GM12878 (cell line): ENCODE data around the gene POU6F2. TPM values are rescaled to one million over a fixed set of nuclear protein-coding genes. Genes with fewer than 3 reads are reported as not detected.

Source experiments
- ATAC-seq: fragments of 200-7000 bp; cut with Tn5 transposase; 3 replicates; pipeline ENCODE4 v1.9.1; 2020; ENCODE audit warnings: mild to moderate bottlenecking, moderate library complexity
- BruUV-seq: library from RNA; stranded (reverse); fragments of 400-500 nt; replicated peaks from 2 replicates; lab custom pipeline; 2021; lab: Mats Ljungman, UMichigan
- CTCF ChIA-PET: fragments of 300-600 bp; sonication (Branson Sonifier 250); formaldehyde crosslinking; extraction: SDS; loops from one replicate; lab custom pipeline; 2021; ENCODE audit warnings: inconsistent platforms; lab: Yijun Ruan, JAX
- POLR2A ChIA-PET: fragments of 350-600 bp; formaldehyde crosslinking; extraction: SDS; loops from one replicate; lab custom pipeline; 2021; ENCODE audit warnings: inconsistent platforms; lab: Charles Lee
- RAD21 ChIA-PET: fragments of 300-600 bp; sonication (Branson Sonifier 250); formaldehyde crosslinking; loops from one replicate; lab custom pipeline; 2023; ENCODE audit warnings: antibody characterized with exemption; ENCODE audit not compliant: unreplicated experiment; lab: Charles Lee
- SMC1A ChIA-PET: fragments of 300-600 bp; sonication (Branson Sonifier 250); formaldehyde crosslinking; loops from one replicate; lab custom pipeline; 2023; ENCODE audit not compliant: unreplicated experiment, uncharacterized antibody; lab: Charles Lee
- DNase-seq: peaks from one replicate; pipeline ENCODE4 v3.0.0-alpha.2; 2011; ENCODE audit warnings: low read depth, low spot score
- FAIRE-seq: peaks from 3 replicates; lab custom pipeline; 2011; peaks lifted over from hg19 to GRCh38; lab: Jason Lieb, UNC
- H2AFZ ChIP-seq: 2 replicates; pipeline ENCODE4 v1.6.0; 2011; ENCODE audit warnings: low read depth, low read length, control low read depth; ENCODE audit not compliant: control insufficient read depth
- H3K27ac ChIP-seq: 2 replicates; pipeline ENCODE4 v1.5.1; 2011; ENCODE audit warnings: control low read depth; ENCODE audit not compliant: control insufficient read depth, insufficient read depth
- H3K27me3 ChIP-seq, 2 experiments: replicated peaks in 1 of 2; 2 replicates each; pipeline versions ENCODE4 v1.6.0 to v1.6.1; 2011; ENCODE audit warnings: low read length in 1 of 2; ENCODE audit not compliant: control insufficient read depth in 2 of 2, insufficient read depth in 2 of 2
- H3K36me3 ChIP-seq, 2 experiments: 2 replicates each; pipeline ENCODE4 v1.5.1; 2011; ENCODE audit warnings: low read length in 1 of 2; ENCODE audit not compliant: control insufficient read depth in 2 of 2, insufficient read depth in 2 of 2
- H3K4me1 ChIP-seq: 2 replicates; pipeline ENCODE4 v1.6.1; 2011; ENCODE audit warnings: mild to moderate bottlenecking, low read length, moderate library complexity, mixed read lengths; ENCODE audit not compliant: control insufficient read depth, insufficient read depth
- H3K4me2 ChIP-seq: 2 replicates; pipeline ENCODE4 v1.6.0; 2011; ENCODE audit warnings: control low read depth; ENCODE audit not compliant: control insufficient read depth, insufficient read depth
- H3K4me3 ChIP-seq: fragments of 200-600 bp; sonication (generic); 2 replicates; pipeline ENCODE4 v1.5.1; 2016
- H3K79me2 ChIP-seq: 2 replicates; pipeline ENCODE4 v1.6.0; 2011; ENCODE audit warnings: low read length; ENCODE audit not compliant: control insufficient read depth, insufficient read depth
- H3K9ac ChIP-seq: 2 replicates; pipeline ENCODE4 v1.8.0; 2011; ENCODE audit warnings: low read length, control low read depth, mixed read lengths; ENCODE audit not compliant: control insufficient read depth, insufficient read depth
- H3K9me3 ChIP-seq: replicated peaks from 3 replicates; pipeline ENCODE4 v1.5.1; 2011; ENCODE audit warnings: mild to moderate bottlenecking, low read length; ENCODE audit not compliant: control insufficient read depth, insufficient read depth
- H4K20me1 ChIP-seq: 2 replicates; pipeline ENCODE4 v1.6.0; 2011; ENCODE audit not compliant: control insufficient read depth, insufficient read depth
- BMI1 ChIP-seq: fragments of 450-650 bp; IDR thresholded peaks from 2 replicates; pipeline ENCODE4 v1.6.1; 2016; ENCODE audit warnings: mild to moderate bottlenecking, moderate library complexity, borderline replicate concordance
- CHD4 ChIP-seq: fragments of 200-600 bp; sonication (generic); IDR thresholded peaks from 2 replicates; pipeline ENCODE4 v1.6.1; 2016; ENCODE audit warnings: mild to moderate bottlenecking
- CUX1 ChIP-seq: IDR thresholded peaks from 2 replicates; pipeline ENCODE4 v1.6.1; 2012; ENCODE audit warnings: improper control_type of control experiment, low read depth, low read length; ENCODE audit not compliant: insufficient replicate concordance
- POLR2A ChIP-seq: IDR thresholded peaks from 2 replicates; pipeline ENCODE4 v1.6.1; 2011; ENCODE audit warnings: low read depth, mild to moderate bottlenecking, low read length
- POU2F2 ChIP-seq: IDR thresholded peaks from 3 replicates; pipeline ENCODE4 v1.6.1; 2011; ENCODE audit warnings: low read depth, mild to moderate bottlenecking, low read length, borderline replicate concordance
- RELA ChIP-seq: fragments of 450-650 bp; IDR thresholded peaks from 2 replicates; pipeline ENCODE4 v1.8.0; 2014; ENCODE audit warnings: borderline replicate concordance; ENCODE audit not compliant: partially characterized antibody
- RUNX3 ChIP-seq: IDR thresholded peaks from 2 replicates; pipeline ENCODE4 v1.6.1; 2012; ENCODE audit warnings: low read length, inconsistent platforms
- SMAD5 ChIP-seq: IDR thresholded peaks from 2 replicates; pipeline ENCODE4 v1.6.1; 2016; ENCODE audit warnings: antibody characterized with exemption, low read depth
- SPI1 ChIP-seq: IDR thresholded peaks from 2 replicates; pipeline ENCODE4 v1.6.1; 2011; ENCODE audit warnings: low read depth, mild to moderate bottlenecking, low read length, moderate library complexity, borderline replicate concordance; ENCODE audit not compliant: insufficient read depth
- ZNF274 ChIP-seq: IDR thresholded peaks from one replicate; pipeline ENCODE4 v1.8.0; 2011; ENCODE audit not compliant: insufficient read length, insufficient read depth
- ZNF622 ChIP-seq: fragments of 450-650 bp; IDR thresholded peaks from 2 replicates; pipeline ENCODE4 v1.6.1; 2017; ENCODE audit warnings: mild to moderate bottlenecking, inconsistent platforms
- ZNF687 ChIP-seq: fragments of 450-650 bp; IDR thresholded peaks from 2 replicates; pipeline ENCODE4 v1.6.1; 2017; ENCODE audit warnings: mild to moderate bottlenecking, moderate library complexity
- WGBS: methylation state at CpG from one replicate; pipeline ENCODE4 v1.1.6; 2016; ENCODE audit warnings: low lambda C conversion rate; ENCODE audit not compliant: insufficient replicate concordance, insufficient coverage; ENCODE audit errors: missing lambda C conversion rate; 5-methylcytosine and 5-hydroxymethylcytosine counted together
- in situ Hi-C: fragments of 300-500 bp; cut with MboI; formaldehyde crosslinking; loops from 9 replicates; pipeline ENCODE4 v1.14.3; 2018; ENCODE audit warnings: mixed read lengths
- intact Hi-C: fragments of 100-400 bp; cut with micrococcal nuclease; formaldehyde crosslinking; loops from one replicate; pipeline ENCODE4 v1.14.2; 2022; ENCODE audit not compliant: unreplicated experiment
- polyA plus RNA-seq, 11 experiments: library from polyadenylated mRNA; depleted of rRNA in 4 of 11; unstranded in 6 of 11; stranded (reverse) in 5 of 11; fragments of >200 nt; fragmentation: Nextera tagmentation in 4 of 11; fragmentation: Illumina TruSeq in 1 of 11; extraction: Ambion mirVana in 4 of 11; extraction: Trizol in 1 of 11; gene quantifications; 1 replicate in 1 of 11; 2 replicates in 10 of 11; pipeline versions ENCODE4 v1.2.1 to v1.2.3, GENCODE V29; 2011 to 2016; ENCODE audit warnings: inconsistent platforms in 2 of 11, missing spikeins in 2 of 11, low read depth in 1 of 11
- total RNA-seq, 4 experiments: library from RNA; depleted of rRNA in 3 of 4; stranded (reverse); fragments of >200 nt in 3 of 4; fragmentation: Illumina TruSeq in 1 of 4; extraction: Trizol in 1 of 4; gene quantifications; 2 replicates each; pipeline versions ENCODE4 v1.2.1 to v1.2.3, GENCODE V29; 2013 to 2021
- TF ChIP-seq, protein P1 (sequence below): fragments of 150-350 bp; IDR thresholded peaks from 2 replicates; pipeline ENCODE4 v1.6.1; 2016; ENCODE audit warnings: low read depth, low read length

The POU6F2 gene
- total and polyA plus RNA-seq, 10 of the 15 experiments (the other 5 are each of a cell fraction or from before 2014, with no cell fraction given): 0.10 TPM; not detected in 9

DNA sequence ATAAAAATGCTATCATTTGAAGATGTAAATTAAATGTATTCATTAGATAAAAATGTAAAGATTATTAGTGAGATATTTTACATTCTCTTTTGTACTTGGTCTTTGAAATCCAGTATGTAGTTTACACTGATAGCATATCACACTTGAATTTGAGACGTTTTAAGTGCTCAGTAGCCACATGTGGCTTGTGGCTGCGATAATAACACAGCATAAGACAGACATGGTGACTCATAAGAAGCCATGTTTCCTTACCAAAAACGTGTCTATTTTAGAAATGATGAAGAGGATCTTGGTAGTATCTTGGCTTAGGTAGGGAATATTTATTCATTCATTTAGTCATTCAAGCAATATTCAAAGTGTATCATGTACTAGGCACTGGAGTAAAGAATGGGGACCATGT lies 149.3 kb downstream of the POU6F2 start:
- Histone ChIP-seq H3K27me3 (no peaks in the 10 kb centered on the region; a peak in 1 of 4 replicates), H3K4me2 (no peak overlapping the region), H3K79me2 (no peaks in the 10 kb centered on the region), H3K36me3 (no peaks in the 10 kb centered on the region), H3K4me1 (no peaks in the 10 kb centered on the region), H4K20me1 (no peaks in the 10 kb centered on the region), H3K4me3 (no peak overlapping the region), H2AFZ (no peak overlapping the region), H3K9me3 (no peaks in the 10 kb centered on the region), H3K27ac (no peak overlapping the region), H3K9ac (no peak overlapping the region)
- RAD21 ChIA-PET: no interaction called here
- FAIRE-seq: no peak
- BruUV-seq: no TSS peak
- CTCF ChIA-PET: interaction anchor here (0.6 kb wide), 1 partner anchor 756 kb away, joined by 3 read pairs; no protein-coding TSS in a partner anchor
- in situ Hi-C loops: no loop called here
- WGBS: 0% methylated on average over 3 of the region's 3 CpGs
- POLR2A ChIA-PET: no interaction called here
- 0 out of 3 replicates have a peak, but pooled peaks have one; percentile 22 for ATAC-seq
- DNase-seq: no peak
- SMC1A ChIA-PET: no interaction called here
- intact Hi-C loops: no loop called here
- TF ChIP-seq ZNF274 (no peak), BMI1 (no peak), ZNF622 (no peak), SMAD5 (no peak), RELA (no peak), CUX1 (no peak), SPI1 (no peak), CHD4 (no peak), POU2F2 (no peak), RUNX3 (no peak), ZNF687 (no peak), POLR2A (no peak)
- TF ChIP-seq, protein P1, sequence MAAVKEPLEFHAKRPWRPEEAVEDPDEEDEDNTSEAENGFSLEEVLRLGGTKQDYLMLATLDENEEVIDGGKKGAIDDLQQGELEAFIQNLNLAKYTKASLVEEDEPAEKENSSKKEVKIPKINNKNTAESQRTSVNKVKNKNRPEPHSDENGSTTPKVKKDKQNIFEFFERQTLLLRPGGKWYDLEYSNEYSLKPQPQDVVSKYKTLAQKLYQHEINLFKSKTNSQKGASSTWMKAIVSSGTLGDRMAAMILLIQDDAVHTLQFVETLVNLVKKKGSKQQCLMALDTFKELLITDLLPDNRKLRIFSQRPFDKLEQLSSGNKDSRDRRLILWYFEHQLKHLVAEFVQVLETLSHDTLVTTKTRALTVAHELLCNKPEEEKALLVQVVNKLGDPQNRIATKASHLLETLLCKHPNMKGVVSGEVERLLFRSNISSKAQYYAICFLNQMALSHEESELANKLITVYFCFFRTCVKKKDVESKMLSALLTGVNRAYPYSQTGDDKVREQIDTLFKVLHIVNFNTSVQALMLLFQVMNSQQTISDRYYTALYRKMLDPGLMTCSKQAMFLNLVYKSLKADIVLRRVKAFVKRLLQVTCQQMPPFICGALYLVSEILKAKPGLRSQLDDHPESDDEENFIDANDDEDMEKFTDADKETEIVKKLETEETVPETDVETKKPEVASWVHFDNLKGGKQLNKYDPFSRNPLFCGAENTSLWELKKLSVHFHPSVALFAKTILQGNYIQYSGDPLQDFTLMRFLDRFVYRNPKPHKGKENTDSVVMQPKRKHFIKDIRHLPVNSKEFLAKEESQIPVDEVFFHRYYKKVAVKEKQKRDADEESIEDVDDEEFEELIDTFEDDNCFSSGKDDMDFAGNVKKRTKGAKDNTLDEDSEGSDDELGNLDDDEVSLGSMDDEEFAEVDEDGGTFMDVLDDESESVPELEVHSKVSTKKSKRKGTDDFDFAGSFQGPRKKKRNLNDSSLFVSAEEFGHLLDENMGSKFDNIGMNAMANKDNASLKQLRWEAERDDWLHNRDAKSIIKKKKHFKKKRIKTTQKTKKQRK: no peak
